Smooth muscle cell of the umbilical artery (primary cell): ENCODE data around the gene MORF4L2. TPM values are rescaled to one million over a fixed set of nuclear protein-coding genes. Genes with fewer than 3 reads are reported as not detected.

Source experiments
- total RNA-seq: library from RNA; depleted of rRNA; stranded (reverse); fragments of >200 nt; gene quantifications from 2 replicates; pipeline ENCODE4 v1.2.3, GENCODE V29; 2014

MORF4L2 gene
- total RNA-seq: 852 and 886 TPM in 2 replicates

DNA sequence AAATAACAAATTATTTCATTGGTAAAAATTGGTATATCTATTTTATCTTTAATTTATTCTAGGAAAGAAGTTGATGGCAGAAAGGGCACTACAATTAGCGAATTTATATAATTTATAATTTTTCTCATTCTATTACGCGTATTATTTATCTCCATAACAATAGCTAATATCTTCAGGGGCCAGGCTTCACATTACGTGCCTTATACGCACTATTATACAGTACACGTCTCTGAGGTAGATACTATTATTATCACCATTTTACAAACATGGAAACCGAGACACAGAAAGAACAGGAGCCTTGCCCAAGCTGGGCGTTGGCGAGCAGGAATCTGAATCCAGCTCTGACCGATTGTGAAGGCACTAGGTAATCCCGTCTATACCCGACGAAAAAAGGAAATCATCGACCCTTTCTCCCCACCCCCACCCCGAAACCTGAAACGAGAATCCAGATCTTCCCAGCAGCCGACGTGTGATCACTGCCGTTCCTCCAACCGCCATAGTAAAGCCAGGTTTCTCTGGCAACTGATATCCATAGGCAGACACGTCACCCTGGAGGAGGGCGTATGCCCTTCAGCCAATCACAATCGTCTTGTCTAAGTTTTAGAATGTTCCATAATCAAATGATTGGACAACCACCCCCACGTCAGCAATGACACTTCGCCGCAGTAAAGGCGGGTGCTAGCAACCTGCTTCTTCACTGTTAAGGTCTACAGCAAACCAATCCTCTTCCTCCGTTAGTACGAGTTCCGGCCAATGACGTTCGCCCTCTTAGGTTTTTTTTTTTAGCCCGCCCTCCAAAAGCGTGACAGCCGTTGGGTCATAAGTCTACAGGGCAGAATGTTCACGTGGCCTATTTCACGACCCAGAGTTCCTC, at the start of gene MORF4L2:
Gene MORF4L2, minus strand, starts transcription at position 501 of the 874 bp plus-strand sequence. CDS start 9,672 bp downstream, outside the sequence.

GRCh38 chrX:103710609-103711008, 24.1 kb upstream of the MORF4L2 start, which contains the start of gene TMEM31:
TMEM31 (plus strand) TSS chrX:103710909; CDS start chrX:103712259, 1,350 bp downstream.

GRCh38 chrX:103628386-103629317, 57.8 kb downstream of the MORF4L2 start, which contains the start of gene TCEAL1:
TCEAL1 (plus strand) TSS chrX:103628975; CDS start chrX:103629917, 942 bp downstream.

Other genes with a start within 250 kb of the MORF4L2 start
- gene RAB40A, start 167.2 kb downstream of the MORF4L2 start, total RNA-seq: 0.14 and 0.30 TPM in 2 replicates
- 47.2 and 56.4 TPM in 2 replicates for gene TCEAL4, start 101.2 kb downstream of the MORF4L2 start, total RNA-seq
- 15.8 and 16.3 TPM in 2 replicates for gene TCEAL3, start 78.7 kb downstream of the MORF4L2 start, total RNA-seq
- gene TCEAL1, start 57.7 kb downstream of the MORF4L2 start, total RNA-seq: 12.6 and 18.1 TPM in 2 replicates
- not detected in 2 replicates for gene TMEM31, start 24.2 kb upstream of the MORF4L2 start, total RNA-seq
- not detected in 2 replicates for gene PLP1, start 90.1 kb upstream of the MORF4L2 start, total RNA-seq
- gene RAB9B, start 145.6 kb upstream of the MORF4L2 start, total RNA-seq: 0.78 and 1.5 TPM in 2 replicates